Progenitor cell of endocrine pancreas (in vitro differentiated cells): ENCODE results near the gene OR2A2. TPM values are rescaled to one million over a fixed set of nuclear protein-coding genes. Genes with fewer than 3 reads are reported as not detected.
A peak's percentile ranks its signal among the peaks of the same experiment; 100 is the strongest.

Source experiments
- DNase-seq: peaks from one replicate; pipeline ENCODE4 v3.0.0; 2021; ENCODE audit warnings: low spot score; ENCODE audit not compliant: unreplicated experiment
- H3K27ac Mint-ChIP-seq: 2 replicates; pipeline ENCODE4 v1.8.0; 2021; ENCODE audit warnings: mild to moderate bottlenecking, moderate library complexity, mixed read lengths
- H3K27me3 Mint-ChIP-seq: 2 replicates; pipeline ENCODE4 v1.8.0; 2021; ENCODE audit warnings: mixed read lengths
- H3K36me3 Mint-ChIP-seq: 2 replicates; pipeline ENCODE4 v1.8.0; 2022; ENCODE audit warnings: mixed read lengths; ENCODE audit not compliant: insufficient read depth
- H3K4me1 Mint-ChIP-seq: 2 replicates; pipeline ENCODE4 v1.8.0; 2021; ENCODE audit warnings: low read depth, mixed read lengths
- H3K4me3 Mint-ChIP-seq: 2 replicates; pipeline ENCODE4 v1.8.0; 2021; ENCODE audit warnings: low read depth, mild to moderate bottlenecking, moderate library complexity, mixed read lengths
- H3K9me3 Mint-ChIP-seq: 2 replicates; pipeline ENCODE4 v1.8.0; 2021; ENCODE audit warnings: low read depth, mixed read lengths
- CTCF ChIP-seq: fragments of 200-600 bp; sonication (generic); IDR thresholded peaks from one replicate; pipeline ENCODE4 v1.5.0; 2021; ENCODE audit warnings: antibody characterized with exemption, mild to moderate bottlenecking; ENCODE audit not compliant: unreplicated experiment
- long read RNA-seq: library from polyadenylated mRNA; unstranded; transcript quantifications from one replicate; pipeline ENCODE4 v2.0.0, GENCODE V29; 2020
- total RNA-seq: library from RNA; stranded (reverse); gene quantifications from 2 replicates; pipeline ENCODE4 v1.2.1, GENCODE V29; 2021

Gene OR2A2
- not detected in 2 replicates for total RNA-seq
- long read RNA-seq, result 0 reads

DNA sequence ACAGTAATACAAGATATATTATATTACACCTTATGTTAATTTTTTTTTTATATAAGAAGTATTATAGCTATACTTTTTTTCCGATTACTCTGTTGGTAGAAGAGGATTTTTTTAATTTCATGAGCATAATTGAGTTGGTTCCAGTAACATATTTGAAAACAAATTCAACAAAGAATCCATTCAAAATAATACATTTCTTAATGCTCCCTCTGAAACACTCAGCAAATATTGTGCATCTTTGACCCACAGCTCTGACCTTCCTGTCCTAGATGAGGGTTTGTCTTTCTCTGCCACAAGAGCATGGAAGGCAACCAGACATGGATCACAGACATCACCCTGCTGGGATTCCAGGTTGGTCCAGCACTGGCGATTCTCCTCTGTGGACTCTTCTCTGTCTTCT lies at the start of gene OR2A2:
Gene OR2A2, plus strand, starts transcription at position 301 of the 400 bp plus-strand sequence. Its CDS starts 0 bp downstream, at position 301.
- H3K9me3 Mint-ChIP-seq, result no peaks in the 10 kb centered on the region
- no peak for TF ChIP-seq CTCF
- no peaks in the 10 kb centered on the region for H3K4me1 Mint-ChIP-seq
- H3K4me3 Mint-ChIP-seq, result no peak within 1 kb of the TSS
- no peaks in the 10 kb centered on the region for H3K27me3 Mint-ChIP-seq
- H3K27ac Mint-ChIP-seq, result no peak within 1 kb of the TSS
- H3K36me3 Mint-ChIP-seq, result no peaks in the 10 kb centered on the region
- DNase-seq, result no peak

GRCh38 chr7:144063710-144064109 lies 45.7 kb upstream of the OR2A2 start:
- peaks cover 5% of the 10 kb centered on the region for H3K9me3 Mint-ChIP-seq
- H3K27me3 Mint-ChIP-seq, result no peaks in the 10 kb centered on the region
- TF ChIP-seq CTCF, result peak; percentile 39
- no peak for DNase-seq
- no peak overlapping the region for H3K4me3 Mint-ChIP-seq
- H3K4me1 Mint-ChIP-seq, result peaks cover 3% of the 10 kb centered on the region
- H3K27ac Mint-ChIP-seq, result no peak overlapping the region
- no peaks in the 10 kb centered on the region for H3K36me3 Mint-ChIP-seq

- H3K4me1 Mint-ChIP-seq, result peaks cover 3% of the 10 kb centered on the region
- no peak within 1 kb of the TSS for H3K4me3 Mint-ChIP-seq
- no peaks in the 10 kb centered on the region for H3K36me3 Mint-ChIP-seq
- no peak for TF ChIP-seq CTCF
- peaks cover 7% of the 10 kb centered on the region for H3K27me3 Mint-ChIP-seq
- no peak within 1 kb of the TSS for H3K27ac Mint-ChIP-seq
- H3K9me3 Mint-ChIP-seq, result peaks cover 5% of the 10 kb centered on the region
- DNase-seq, result no peak
Observed at GRCh38 chr7:144069511-144069910, 39.9 kb upstream of the OR2A2 start, which contains the start of gene OR2A25. Gene OR2A25, plus strand, starts transcription at chr7:144069811. Its CDS starts 4,409 bp downstream, at chr7:144074220.

GRCh38 chr7:144069953-144070352 lies 39.4 kb upstream of the OR2A2 start:
- peaks cover 3% of the 10 kb centered on the region for H3K4me1 Mint-ChIP-seq
- H3K27ac Mint-ChIP-seq, result no peak overlapping the region
- peaks cover 7% of the 10 kb centered on the region for H3K27me3 Mint-ChIP-seq
- H3K9me3 Mint-ChIP-seq, result peaks cover 5% of the 10 kb centered on the region
- no peak for DNase-seq
- H3K36me3 Mint-ChIP-seq, result no peaks in the 10 kb centered on the region
- TF ChIP-seq CTCF, result no peak
- no peak overlapping the region for H3K4me3 Mint-ChIP-seq

- DNase-seq, result no peak
- H3K27ac Mint-ChIP-seq, result no peak overlapping the region
- no peak overlapping the region for H3K4me3 Mint-ChIP-seq
- H3K4me1 Mint-ChIP-seq, result no peaks in the 10 kb centered on the region
- no peaks in the 10 kb centered on the region for H3K36me3 Mint-ChIP-seq
- no peaks in the 10 kb centered on the region for H3K9me3 Mint-ChIP-seq
- H3K27me3 Mint-ChIP-seq, result peaks cover 5% of the 10 kb centered on the region
- TF ChIP-seq CTCF, result no peak
Observed at GRCh38 chr7:144074374-144074773, 35.0 kb upstream of the OR2A2 start.
